GM12878 (cell line): ENCODE measurements around the gene DUSP7.

Source experiments
- CTCF ChIP-seq, 3 experiments: IDR thresholded peaks in 2 of 3; conservative IDR thresholded peaks in 1 of 3; 2 replicates each; pipeline ENCODE4 v1.5.1; 2011; ENCODE audit warnings: low read depth in 3 of 3, low read length in 3 of 3, mild to moderate bottlenecking in 3 of 3, control low read depth in 2 of 3, moderate library complexity in 2 of 3, inconsistent platforms in 1 of 3, mixed read lengths in 1 of 3; ENCODE audit not compliant: control insufficient read depth in 2 of 3, insufficient read depth in 1 of 3; ENCODE audit errors: extremely low read depth in 1 of 3
- EED ChIP-seq: sonication (generic); IDR thresholded peaks from 2 replicates; pipeline ENCODE4 v1.6.1; 2016; ENCODE audit warnings: antibody characterized with exemption, low read depth
- EGR1 ChIP-seq, 2 experiments: IDR thresholded peaks; 1 replicate in 1 of 2; 2 replicates in 1 of 2; pipeline ENCODE4 v1.6.1; 2011 to 2012; ENCODE audit warnings: low read depth in 2 of 2, low read length in 2 of 2, borderline replicate concordance in 1 of 2, mild to moderate bottlenecking in 1 of 2, moderate library complexity in 1 of 2
- EP300 ChIP-seq, 2 experiments: fragments of 150-350 bp in 1 of 2; IDR thresholded peaks; 2 replicates each; pipeline ENCODE4 v1.6.1; 2011 to 2012; ENCODE audit warnings: low read depth in 2 of 2, low read length in 2 of 2, borderline replicate concordance in 1 of 2, improper control_type of control experiment in 1 of 2, inconsistent platforms in 1 of 2; ENCODE audit not compliant: control insufficient read depth in 1 of 2
- EZH2 ChIP-seq: IDR thresholded peaks from 2 replicates; pipeline ENCODE4 v1.6.1; 2012; ENCODE audit warnings: low read depth, mild to moderate bottlenecking, control low read depth, inconsistent platforms, low read length, borderline replicate concordance; ENCODE audit not compliant: control insufficient read depth
- MYC ChIP-seq: IDR thresholded peaks from 2 replicates; pipeline ENCODE4 v1.6.1; 2011; ENCODE audit warnings: mild to moderate bottlenecking, low read length, moderate library complexity, inconsistent platforms; ENCODE audit not compliant: insufficient read depth, insufficient replicate concordance, insufficient read length, severe bottlenecking
- NFXL1 ChIP-seq: fragments of 450-650 bp; IDR thresholded peaks from 2 replicates; pipeline ENCODE4 v1.6.1; 2017; ENCODE audit warnings: antibody characterized with exemption, mild to moderate bottlenecking, borderline replicate concordance
- REST ChIP-seq: IDR thresholded peaks from 2 replicates; pipeline ENCODE4 v1.6.1; 2012; ENCODE audit warnings: mild to moderate bottlenecking, low read depth, low read length

- TF ChIP-seq NFXL1 = no peak
- TF ChIP-seq EZH2 = no peak
- TF ChIP-seq MYC = no peak
- TF ChIP-seq EED = no peak
- TF ChIP-seq EGR1 (IDR thresholded peaks at IDR 0.05; ENCODE audit: borderline replicate concordance in 1 of 2, low read depth in 2 of 2, low read length in 2 of 2) = no peak
- no peak for TF ChIP-seq CTCF (IDR thresholded peaks at IDR 0.05 in 2 of 3, conservative IDR thresholded peaks at IDR 0.05 in 1 of 3; ENCODE audit: control insufficient read depth in 2 of 3, extremely low read depth in 1 of 3, insufficient read depth in 1 of 3, low read depth in 3 of 3, low read length in 3 of 3)
- TF ChIP-seq EP300 (IDR thresholded peaks at IDR 0.05; ENCODE audit: borderline replicate concordance in 1 of 2, control insufficient read depth in 1 of 2, low read depth in 2 of 2, low read length in 2 of 2) = no peak
- TF ChIP-seq REST = no peak
These were observed 37.6 kb upstream of the DUSP7 start for GRCh38 chr3:52093756-52094545.
